PC-9 (cell line): ENCODE measurements around the gene CLDN5.

Experiments
- CTCF ChIP-seq: fragments of 200-600 bp; sonication (generic); conservative IDR thresholded peaks from 2 replicates; pipeline ENCODE4 v1.6.1; 2017; ENCODE audit warnings: mixed run types, antibody characterized with exemption, mild to moderate bottlenecking, moderate library complexity
- EZH2 ChIP-seq: fragments of 200-600 bp; sonication (generic); IDR thresholded peaks from 2 replicates; pipeline ENCODE4 v1.8.0; 2017; ENCODE audit warnings: antibody characterized with exemption, low read depth

GRCh38 chr22:19517171-19517500 is 7.1 kb downstream of the CLDN5 start:
- TF ChIP-seq CTCF: no peak
- no peak for TF ChIP-seq EZH2
